ENCODE data around the gene HS2ST1. TPM values are rescaled to one million over a fixed set of nuclear protein-coding genes. Genes with fewer than 3 reads are reported as not detected.

Gene HS2ST1
- total RNA-seq, 2 donors from 2014 or later, result 29.0 to 31.5 TPM

DNA sequence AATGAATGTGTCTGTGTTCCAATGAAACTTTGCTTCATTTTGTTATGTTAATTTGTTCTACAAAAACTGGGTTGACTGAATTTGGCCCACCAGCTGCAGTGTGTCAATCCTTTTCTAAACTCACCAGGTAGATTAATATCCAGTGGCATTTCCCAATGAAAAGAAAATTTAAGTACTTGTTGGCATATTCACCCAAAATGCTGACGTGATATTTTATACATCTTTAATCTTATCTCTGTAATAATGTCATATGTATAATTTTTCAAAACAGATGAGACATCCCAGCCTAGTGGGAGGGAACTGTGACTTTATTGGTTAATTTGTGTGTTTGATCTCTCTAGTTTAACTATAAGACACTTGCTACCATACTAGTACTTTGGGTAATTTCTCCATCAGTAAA, 8.6 kb upstream of the HS2ST1 start:
- peaks cover 55% of the 10 kb centered on the region for H3K36me3 Mint-ChIP-seq (ENCODE audit: low read depth)
- Histone ChIP-seq H3K27me3 (ENCODE audit: control insufficient read depth, insufficient read depth, low read length, poor library complexity, severe bottlenecking) (no peaks in the 10 kb centered on the region), H3K27ac (ENCODE audit: low read depth, low read length) (no peak overlapping the region), H3K9ac (ENCODE audit: extremely low read depth, low read length, poor library complexity, severe bottlenecking) (no peak overlapping the region), H3K36me3 (ENCODE audit: control insufficient read depth, insufficient read depth, low read length) (peaks cover 69% of the 10 kb centered on the region), H3K4me3 (ENCODE audit: low read length) (no peak overlapping the region), H3K4me1 (ENCODE audit: control insufficient read depth, insufficient read depth, low read length) (no peaks in the 10 kb centered on the region), H3K9me3 (ENCODE audit: control insufficient read depth, low read length) (peaks cover 26% of the 10 kb centered on the region)
- WGBS, 2 experiments (ENCODE audit: insufficient coverage in 1 of 2, insufficient read length in 1 of 2), result no CpG with 5 or more reads among the region's 1 CpG
- no peak overlapping the region for H3K27ac Mint-ChIP-seq
- no peaks in the 10 kb centered on the region for H3K27me3 Mint-ChIP-seq (ENCODE audit: insufficient read depth)
- no peaks in the 10 kb centered on the region for H3K4me1 Mint-ChIP-seq
- no peak overlapping the region for H3K4me3 Mint-ChIP-seq
- peaks cover 7% of the 10 kb centered on the region for H3K9me3 Mint-ChIP-seq
- DNase-seq, result no peak
- TF ChIP-seq, protein P1, sequence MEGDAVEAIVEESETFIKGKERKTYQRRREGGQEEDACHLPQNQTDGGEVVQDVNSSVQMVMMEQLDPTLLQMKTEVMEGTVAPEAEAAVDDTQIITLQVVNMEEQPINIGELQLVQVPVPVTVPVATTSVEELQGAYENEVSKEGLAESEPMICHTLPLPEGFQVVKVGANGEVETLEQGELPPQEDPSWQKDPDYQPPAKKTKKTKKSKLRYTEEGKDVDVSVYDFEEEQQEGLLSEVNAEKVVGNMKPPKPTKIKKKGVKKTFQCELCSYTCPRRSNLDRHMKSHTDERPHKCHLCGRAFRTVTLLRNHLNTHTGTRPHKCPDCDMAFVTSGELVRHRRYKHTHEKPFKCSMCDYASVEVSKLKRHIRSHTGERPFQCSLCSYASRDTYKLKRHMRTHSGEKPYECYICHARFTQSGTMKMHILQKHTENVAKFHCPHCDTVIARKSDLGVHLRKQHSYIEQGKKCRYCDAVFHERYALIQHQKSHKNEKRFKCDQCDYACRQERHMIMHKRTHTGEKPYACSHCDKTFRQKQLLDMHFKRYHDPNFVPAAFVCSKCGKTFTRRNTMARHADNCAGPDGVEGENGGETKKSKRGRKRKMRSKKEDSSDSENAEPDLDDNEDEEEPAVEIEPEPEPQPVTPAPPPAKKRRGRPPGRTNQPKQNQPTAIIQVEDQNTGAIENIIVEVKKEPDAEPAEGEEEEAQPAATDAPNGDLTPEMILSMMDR (conservative IDR thresholded peaks at IDR 0.05), result no peak

DNA sequence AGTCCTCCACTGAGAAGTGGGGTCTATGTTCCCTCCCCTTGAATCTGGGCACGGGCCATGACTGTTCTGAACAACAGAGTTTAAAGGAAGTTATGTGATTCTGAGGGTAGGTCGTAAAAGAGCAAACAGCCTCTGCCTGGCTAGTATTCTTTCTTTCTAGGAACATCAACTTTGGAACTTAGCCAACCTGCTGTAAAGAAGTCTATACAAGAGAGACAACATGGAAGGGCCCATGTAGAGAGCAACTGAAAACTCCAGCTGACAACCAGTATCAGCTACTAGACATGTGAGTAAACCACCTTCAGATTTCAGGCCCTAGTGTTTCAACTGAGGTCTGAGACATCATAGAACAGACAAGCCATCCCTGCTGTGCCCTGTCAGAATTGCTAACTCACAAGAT, 8.0 kb upstream of the HS2ST1 start:
- Histone ChIP-seq H3K36me3 (ENCODE audit: control insufficient read depth, insufficient read depth, low read length) (peaks cover 68% of the 10 kb centered on the region), H3K27ac (ENCODE audit: low read depth, low read length) (no peak overlapping the region), H3K27me3 (ENCODE audit: control insufficient read depth, insufficient read depth, low read length, poor library complexity, severe bottlenecking) (no peaks in the 10 kb centered on the region), H3K9me3 (ENCODE audit: control insufficient read depth, low read length) (peaks cover 21% of the 10 kb centered on the region), H3K4me1 (ENCODE audit: control insufficient read depth, insufficient read depth, low read length) (no peaks in the 10 kb centered on the region), H3K9ac (ENCODE audit: extremely low read depth, low read length, poor library complexity, severe bottlenecking) (no peak overlapping the region), H3K4me3 (ENCODE audit: low read length) (no peak overlapping the region)
- 94 to 100% methylated on average over 1 to 2 of the region's 2 CpGs for WGBS, 2 experiments (ENCODE audit: insufficient coverage in 1 of 2, insufficient read length in 1 of 2)
- TF ChIP-seq, protein P1 (conservative IDR thresholded peaks at IDR 0.05), result no peak
- Mint-ChIP-seq H3K9me3 (peaks cover 2% of the 10 kb centered on the region), H3K4me3 (no peak overlapping the region), H3K36me3 (ENCODE audit: low read depth) (peaks cover 54% of the 10 kb centered on the region), H3K27me3 (ENCODE audit: insufficient read depth) (no peaks in the 10 kb centered on the region), H3K4me1 (peaks cover 5% of the 10 kb centered on the region), H3K27ac (no peak overlapping the region)
- no peak for DNase-seq

GRCh38 chr1:86912281-86912900, 2.0 kb upstream of the HS2ST1 start:
- 79 to 82% methylated on average over 5 to 6 of the region's 6 CpGs for WGBS, 2 experiments (ENCODE audit: insufficient coverage in 1 of 2, insufficient read length in 1 of 2)
- H3K4me1 ChIP-seq (ENCODE audit: control insufficient read depth, insufficient read depth, low read length), result peaks cover 2% of the 10 kb centered on the region
- no peak for DNase-seq
- Mint-ChIP-seq H3K36me3 (ENCODE audit: low read depth) (peaks cover 33% of the 10 kb centered on the region), H3K4me3 (no peak overlapping the region), H3K27ac (no peak overlapping the region), H3K4me1 (peaks cover 20% of the 10 kb centered on the region), H3K9me3 (no peaks in the 10 kb centered on the region), H3K27me3 (ENCODE audit: insufficient read depth) (no peaks in the 10 kb centered on the region)
- no peak overlapping the region for H3K9ac ChIP-seq (ENCODE audit: extremely low read depth, low read length, poor library complexity, severe bottlenecking)
- H3K4me3 ChIP-seq (ENCODE audit: low read length), result peak overlapping the region; percentile 96
- H3K9me3 ChIP-seq (ENCODE audit: control insufficient read depth, low read length), result peaks cover 7% of the 10 kb centered on the region
- no peaks in the 10 kb centered on the region for H3K27me3 ChIP-seq (ENCODE audit: control insufficient read depth, insufficient read depth, low read length, poor library complexity, severe bottlenecking)
- TF ChIP-seq, protein P1 (conservative IDR thresholded peaks at IDR 0.05), result no peak
- no peak overlapping the region for H3K27ac ChIP-seq (ENCODE audit: low read depth, low read length)
- peaks cover 35% of the 10 kb centered on the region for H3K36me3 ChIP-seq (ENCODE audit: control insufficient read depth, insufficient read depth, low read length)
